Stimulated activated CD8-positive, alpha-beta memory T cell treated with anti-CD3 and anti-CD28 coated beads, Interleukin-2, amount 100 ng/mL, for 48 hours (primary cell): ENCODE data around the gene BAZ2B.
"Not testable (repeated sequence)": the region's sequence is repeated elsewhere in the genome, so short reads cannot be mapped to it uniquely, and the experiment has no call there.

Experiments
- DNase-seq, 2 donors: peaks; one replicate each; pipeline ENCODE4 v3.0.0-alpha.2; 2020; ENCODE audit warnings: low read depth in 2 of 2

Gene BAZ2B

GRCh38 chr2:159535261-159535660 lies 81.1 kb downstream of the BAZ2B start:
- not testable (repeated sequence) for DNase-seq

GRCh38 chr2:159531475-159531874 lies 84.9 kb downstream of the BAZ2B start:
- DNase-seq = no peak

- DNase-seq = no peak
These were observed 89.9 kb downstream of the BAZ2B start for GRCh38 chr2:159526433-159526832.

GRCh38 chr2:159525012-159525411 lies 91.3 kb downstream of the BAZ2B start:
- DNase-seq = no peak

- DNase-seq = no peak
These were observed 95.1 kb downstream of the BAZ2B start for GRCh38 chr2:159521272-159521671.

GRCh38 chr2:159518321-159519005 lies 97.9 kb downstream of the BAZ2B start:
- DNase-seq = no peak

GRCh38 chr2:159516241-159516758 lies 100.0 kb downstream of the BAZ2B start:
- no peak for DNase-seq

GRCh38 chr2:159515441-159515840 lies 100.9 kb downstream of the BAZ2B start:
- DNase-seq = no peak

- DNase-seq = no peak
These were observed 102.6 kb downstream of the BAZ2B start for GRCh38 chr2:159513745-159514144.

GRCh38 chr2:159508140-159508539 lies 108.2 kb downstream of the BAZ2B start:
- no peak for DNase-seq

- DNase-seq = no peak
These were observed 109.4 kb downstream of the BAZ2B start for GRCh38 chr2:159506764-159507440.

- no peak for DNase-seq
These were observed 110.1 kb downstream of the BAZ2B start for GRCh38 chr2:159506202-159506601.

- no peak for DNase-seq
These were observed 111.2 kb downstream of the BAZ2B start for GRCh38 chr2:159505196-159505595.

- no peak for DNase-seq
These were observed 114.6 kb downstream of the BAZ2B start for GRCh38 chr2:159501743-159502142.

GRCh38 chr2:159497847-159498246 lies 118.5 kb downstream of the BAZ2B start:
- no peak for DNase-seq

GRCh38 chr2:159497256-159497655 lies 119.1 kb downstream of the BAZ2B start:
- no peak for DNase-seq

- DNase-seq = no peak
These were observed 126.9 kb downstream of the BAZ2B start for GRCh38 chr2:159489476-159489875.

- DNase-seq = no peak
These were observed 131.8 kb downstream of the BAZ2B start for GRCh38 chr2:159484532-159484931.

GRCh38 chr2:159476329-159476728 lies 140.0 kb downstream of the BAZ2B start:
- no peak for DNase-seq

GRCh38 chr2:159475793-159476192 lies 140.6 kb downstream of the BAZ2B start:
- DNase-seq = no peak

GRCh38 chr2:159471340-159471739 lies 145.0 kb downstream of the BAZ2B start:
- DNase-seq = no peak

- DNase-seq = no peak
These were observed 148.1 kb downstream of the BAZ2B start for GRCh38 chr2:159468257-159468656.

GRCh38 chr2:159462961-159463360 lies 153.4 kb downstream of the BAZ2B start:
- DNase-seq = no peak
